IMR-90 (cell line): ENCODE measurements around the gene ACAP2. TPM values are rescaled to one million over a fixed set of nuclear protein-coding genes. Genes with fewer than 3 reads are reported as not detected.

Source experiments
- ATAC-seq: fragments of 200-7000 bp; cut with Tn5 transposase; 2 replicates; pipeline ENCODE4 v1.9.1; 2020; ENCODE audit warnings: low read depth, mild to moderate bottlenecking, moderate library complexity
- BruUV-seq: library from RNA; stranded (reverse); fragments of 400-500 nt; replicated peaks from 2 replicates; lab custom pipeline; 2021; lab: Mats Ljungman, UMichigan
- CTCF ChIA-PET: fragments of 300-600 bp; formaldehyde crosslinking; extraction: SDS; loops from one replicate; lab custom pipeline; 2021; ENCODE audit warnings: antibody characterized with exemption; lab: Yijun Ruan, JAX
- POLR2A ChIA-PET: fragments of 300-600 bp; sonication (Branson Sonifier 250); formaldehyde crosslinking; loops from one replicate; lab custom pipeline; 2022; ENCODE audit warnings: antibody characterized with exemption; ENCODE audit not compliant: unreplicated experiment; lab: Charles Lee
- DNase-seq: peaks from one replicate; pipeline ENCODE4 v3.0.0; 2013
- H2AFZ ChIP-seq: replicated peaks from 2 replicates; pipeline ENCODE3; 2013; ENCODE audit warnings: low read length, mild to moderate bottlenecking; ENCODE audit not compliant: poor library complexity
- H2AK5ac ChIP-seq: 2 replicates; pipeline ENCODE4 v1.6.1; 2013; ENCODE audit warnings: low read depth, low read length, inconsistent platforms
- H2AK9ac ChIP-seq: replicated peaks from 2 replicates; pipeline ENCODE3; 2013; ENCODE audit warnings: mild to moderate bottlenecking, low read depth, low read length, moderate library complexity; ENCODE audit not compliant: poor library complexity
- H2BK120ac ChIP-seq: 2 replicates; pipeline ENCODE4 v1.6.1; 2013; ENCODE audit warnings: low read depth, low read length, inconsistent platforms
- H2BK15ac ChIP-seq: 3 replicates; pipeline ENCODE4 v1.6.1; 2013; ENCODE audit warnings: low read depth, low read length, inconsistent platforms
- H2BK20ac ChIP-seq: 2 replicates; pipeline ENCODE4 v1.6.1; 2013; ENCODE audit warnings: low read depth, mild to moderate bottlenecking, inconsistent platforms, low read length, moderate library complexity
- H2BK5ac ChIP-seq: 2 replicates; pipeline ENCODE4 v1.6.1; 2013; ENCODE audit warnings: mild to moderate bottlenecking, low read depth, low read length, inconsistent platforms; ENCODE audit not compliant: poor library complexity, severe bottlenecking
- H3K14ac ChIP-seq: replicated peaks from 2 replicates; pipeline ENCODE4 v1.6.1; 2013; ENCODE audit warnings: low read depth, low read length, inconsistent platforms
- H3K18ac ChIP-seq: 2 replicates; pipeline ENCODE4 v1.6.1; 2013; ENCODE audit warnings: low read depth, low read length, control low read depth
- H3K23ac ChIP-seq: 2 replicates; pipeline ENCODE4 v1.6.1; 2013; ENCODE audit warnings: low read depth, low read length, inconsistent platforms
- H3K27ac ChIP-seq: 2 replicates; pipeline ENCODE4 v1.5.1; 2013; ENCODE audit warnings: mild to moderate bottlenecking, control low read depth, low read length; ENCODE audit not compliant: insufficient read depth
- H3K27me3 ChIP-seq: 2 replicates; pipeline ENCODE4 v1.6.1; 2013; ENCODE audit warnings: low read length; ENCODE audit not compliant: control insufficient read depth, insufficient read depth
- H3K36me3 ChIP-seq: 2 replicates; pipeline ENCODE4 v1.6.1; 2013; ENCODE audit warnings: low read length, mixed read lengths; ENCODE audit not compliant: control insufficient read depth, insufficient read depth
- H3K4ac ChIP-seq: 2 replicates; pipeline ENCODE4 v1.6.1; 2013; ENCODE audit warnings: low read depth, low read length, inconsistent platforms
- H3K4me1 ChIP-seq: 2 replicates; pipeline ENCODE4 v1.6.1; 2013; ENCODE audit warnings: low read length, mixed read lengths; ENCODE audit not compliant: control insufficient read depth, insufficient read depth
- H3K4me2 ChIP-seq: 2 replicates; pipeline ENCODE4 v1.6.1; 2013; ENCODE audit warnings: low read depth, mild to moderate bottlenecking, control low read depth, low read length, moderate library complexity
- H3K4me3 ChIP-seq: 2 replicates; pipeline ENCODE4 v1.5.1; 2013; ENCODE audit warnings: low read depth, mild to moderate bottlenecking, control low read depth, low read length, moderate library complexity; ENCODE audit not compliant: insufficient read depth
- H3K56ac ChIP-seq: 2 replicates; pipeline ENCODE4 v1.6.1; 2013; ENCODE audit warnings: low read length, inconsistent platforms; ENCODE audit not compliant: insufficient read depth; ENCODE audit errors: extremely low read depth
- H3K79me1 ChIP-seq, 2 experiments: 2 replicates each; pipeline ENCODE4 v1.6.1; 2013; ENCODE audit warnings: low read length in 2 of 2, inconsistent platforms in 1 of 2, low read depth in 1 of 2
- H3K9ac ChIP-seq: 2 replicates; pipeline ENCODE4 v1.6.1; 2013; ENCODE audit warnings: low read depth, low read length, control low read depth
- H3K9me1 ChIP-seq: 2 replicates; pipeline ENCODE4 v1.6.1; 2013; ENCODE audit warnings: low read length, inconsistent platforms; ENCODE audit not compliant: insufficient read depth
- H3K9me3 ChIP-seq: 2 replicates; pipeline ENCODE4 v1.6.1; 2013; ENCODE audit warnings: low read length; ENCODE audit not compliant: control insufficient read depth, insufficient read depth
- H4K20me1 ChIP-seq: 2 replicates; pipeline ENCODE4 v1.6.1; 2013; ENCODE audit warnings: low read length, inconsistent platforms; ENCODE audit not compliant: insufficient read depth
- H4K5ac ChIP-seq: 2 replicates; pipeline ENCODE4 v1.6.1; 2013; ENCODE audit warnings: mild to moderate bottlenecking, low read depth, low read length, control low read depth
- H4K8ac ChIP-seq, 2 experiments: 2 replicates each; pipeline ENCODE4 v1.6.1; 2013; ENCODE audit warnings: low read depth in 2 of 2, low read length in 2 of 2, control low read depth in 1 of 2, inconsistent platforms in 1 of 2
- H4K91ac ChIP-seq: 2 replicates; pipeline ENCODE4 v1.6.1; 2013; ENCODE audit warnings: low read depth, low read length, inconsistent platforms; ENCODE audit not compliant: insufficient read depth
- CEBPB ChIP-seq: IDR thresholded peaks from 2 replicates; pipeline ENCODE4 v1.6.1; 2012; ENCODE audit warnings: low read depth, low read length, improper control_type of control experiment
- CHD1 ChIP-seq: IDR thresholded peaks from 2 replicates; pipeline ENCODE4 v1.6.1; 2012; ENCODE audit warnings: low read depth, low read length, improper control_type of control experiment
- CTCF ChIP-seq: conservative IDR thresholded peaks from 2 replicates; pipeline ENCODE4 v1.5.1; 2012; ENCODE audit warnings: mild to moderate bottlenecking, low read depth, low read length, improper control_type of control experiment
- FOS ChIP-seq: fragments of 150-350 bp; IDR thresholded peaks from 2 replicates; pipeline ENCODE4 v1.6.1; 2016; ENCODE audit warnings: low read depth, low read length
- MAZ ChIP-seq: IDR thresholded peaks from 2 replicates; pipeline ENCODE4 v1.6.1; 2012; ENCODE audit warnings: low read depth, mild to moderate bottlenecking, low read length, improper control_type of control experiment, moderate library complexity, borderline replicate concordance
- NFE2L2 ChIP-seq: fragments of 150-350 bp; IDR thresholded peaks from 2 replicates; pipeline ENCODE4 v1.6.1; 2016; ENCODE audit warnings: low read depth, mild to moderate bottlenecking, low read length
- RAD21 ChIP-seq: IDR thresholded peaks from 2 replicates; pipeline ENCODE4 v1.6.1; 2012; ENCODE audit warnings: low read length, improper control_type of control experiment
- RFX5 ChIP-seq: IDR thresholded peaks from 2 replicates; pipeline ENCODE4 v1.8.0; 2012; ENCODE audit warnings: low read depth, mild to moderate bottlenecking, low read length, moderate library complexity
- WGBS, 2 experiments: methylation state at CpG; one replicate each; pipeline versions ENCODE4 v1.1.5 to v1.1.7; 2013; ENCODE audit warnings: missing lambda C conversion rate in 2 of 2; ENCODE audit not compliant: insufficient read length in 1 of 2; ENCODE audit errors: extremely low coverage in 2 of 2; 5-methylcytosine and 5-hydroxymethylcytosine counted together
- dilution Hi-C: fragments of 300-500 bp; cut with HindIII; formaldehyde crosslinking; loops from one replicate; pipeline ENCODE4 v1.14.3; 2018; ENCODE audit warnings: low sequenced_read_pairs; ENCODE audit not compliant: unreplicated experiment
- in situ Hi-C: fragments of 300-500 bp; cut with MboI; formaldehyde crosslinking; loops from 3 replicates; pipeline ENCODE4 v1.14.3; 2019; ENCODE audit warnings: low sequenced_read_pairs, inconsistent platforms, mixed read lengths
- intact Hi-C: fragments of 100-400 bp; cut with micrococcal nuclease; formaldehyde crosslinking; loops from 2 replicates; pipeline ENCODE4 v1.10.0; 2022
- polyA plus RNA-seq, 3 experiments: library from polyadenylated mRNA; depleted of rRNA; stranded (reverse); fragments of >200 nt; gene quantifications; 2 replicates each; pipeline ENCODE4 v1.2.3, GENCODE V29; 2012; ENCODE audit warnings: low replicate concordance in 1 of 3
- total RNA-seq: library from RNA; depleted of rRNA; stranded (reverse); fragments of >200 nt; gene quantifications from 2 replicates; pipeline ENCODE4 v1.2.3, GENCODE V29; 2012
- TF ChIP-seq, protein P1 (sequence below): fragments of 150-350 bp; IDR thresholded peaks from 2 replicates; pipeline ENCODE4 v1.6.1; 2016; ENCODE audit warnings: low read depth, mild to moderate bottlenecking, low read length, moderate library complexity, borderline replicate concordance

The ACAP2 gene
- total and polyA plus RNA-seq, 2 of the 4 experiments (the other 2 are of a cell fraction) = 11.9 to 35.1 TPM

GRCh38 chr3:195250473-195251251 lies 192.2 kb downstream of the ACAP2 start:
- H4K8ac ChIP-seq = no peak overlapping the region
- ATAC-seq (no peak), DNase-seq (no peak)
- H3K9me3 ChIP-seq = no peaks in the 10 kb centered on the region
- in situ Hi-C loops (loop anchor here (10.0 kb wide), 1 partner anchor 136 kb away; no protein-coding TSS in a partner anchor), dilution Hi-C loops (no loop called here), intact Hi-C loops (loop anchor here (10.0 kb wide), 1 partner anchor 96 kb away; no protein-coding TSS in a partner anchor)
- no peak overlapping the region for H2AK9ac ChIP-seq
- H3K18ac ChIP-seq = no peak overlapping the region
- BruUV-seq = no TSS peak
- TF ChIP-seq CHD1 (no peak), MAZ (no peak), CTCF (peak; percentile 20; the same call in 1 of the 2 replicates), FOS (no peak), RAD21 (peak; percentile 30; the same call in 1 of the 2 replicates), CEBPB (no peak), NFE2L2 (no peak), RFX5 (no peak)
- TF ChIP-seq, protein P1, sequence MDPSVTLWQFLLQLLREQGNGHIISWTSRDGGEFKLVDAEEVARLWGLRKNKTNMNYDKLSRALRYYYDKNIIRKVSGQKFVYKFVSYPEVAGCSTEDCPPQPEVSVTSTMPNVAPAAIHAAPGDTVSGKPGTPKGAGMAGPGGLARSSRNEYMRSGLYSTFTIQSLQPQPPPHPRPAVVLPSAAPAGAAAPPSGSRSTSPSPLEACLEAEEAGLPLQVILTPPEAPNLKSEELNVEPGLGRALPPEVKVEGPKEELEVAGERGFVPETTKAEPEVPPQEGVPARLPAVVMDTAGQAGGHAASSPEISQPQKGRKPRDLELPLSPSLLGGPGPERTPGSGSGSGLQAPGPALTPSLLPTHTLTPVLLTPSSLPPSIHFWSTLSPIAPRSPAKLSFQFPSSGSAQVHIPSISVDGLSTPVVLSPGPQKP = no peak
- H3K79me1 ChIP-seq = peaks cover 14 to 64% of the 10 kb centered on the region in 2 experiments
- H2BK15ac ChIP-seq = no peak overlapping the region
- H2BK120ac ChIP-seq = no peak overlapping the region
- ChIA-PET POLR2A (no interaction called here), CTCF (interaction anchor here (1.5 kb wide), 1 partner anchor 12 kb away, joined by 4 read pairs; no protein-coding TSS in a partner anchor)
- H3K4me1 ChIP-seq = peaks cover 7% of the 10 kb centered on the region; the same call in 1 of the 2 replicates
- H3K9me1 ChIP-seq = peaks cover 6% of the 10 kb centered on the region
- no peak overlapping the region for H2AFZ ChIP-seq
- H3K23ac ChIP-seq = peak overlapping the region; percentile 5; the same call in 1 of the 2 replicates
- 78% methylated on average over 7 of the region's 14 CpGs; no CpG with 5 or more reads in 1 of the 2 experiments for WGBS, 2 experiments
- no peak overlapping the region for H4K5ac ChIP-seq
- H4K20me1 ChIP-seq = peaks cover 10% of the 10 kb centered on the region
- H3K9ac ChIP-seq = no peak overlapping the region
- H3K4me3 ChIP-seq = no peak overlapping the region
- no peak overlapping the region for H4K91ac ChIP-seq
- H3K4me2 ChIP-seq = no peak overlapping the region
- no peak overlapping the region for H3K14ac ChIP-seq
- H3K4ac ChIP-seq = no peak overlapping the region
- no peaks in the 10 kb centered on the region; the same call in 1 of the 2 replicates for H3K36me3 ChIP-seq
- no peak overlapping the region for H3K56ac ChIP-seq
- H2BK20ac ChIP-seq = no peak overlapping the region
- no peak overlapping the region for H3K27ac ChIP-seq
- no peaks in the 10 kb centered on the region for H3K27me3 ChIP-seq
- H2AK5ac ChIP-seq = 0 out of 2 replicates have a peak overlapping the region, but pooled peaks have one; percentile 43
- H2BK5ac ChIP-seq = no peak overlapping the region
